ENCODE data around the gene GRM4. TPM values are rescaled to one million over a fixed set of nuclear protein-coding genes. Genes with fewer than 3 reads are reported as not detected.

The GRM4 gene
- total RNA-seq, 2 experiments from 2014 or later = 0.27 TPM; not detected in 1

GRCh38 chr6:34098045-34098936 is 47.6 kb downstream of the GRM4 start:
- Mint-ChIP-seq H3K36me3 (ENCODE audit: low read depth) (no peaks in the 10 kb centered on the region), H3K27ac (no peak overlapping the region), H3K27me3 (ENCODE audit: low read depth) (peaks cover 14% of the 10 kb centered on the region), H3K4me1 (ENCODE audit: low read depth) (no peaks in the 10 kb centered on the region), H3K9me3 (no peaks in the 10 kb centered on the region), H3K4me3 (no peak overlapping the region)
- intact Hi-C loops (cut with micrococcal nuclease) = no loop called here
- no peak for DNase-seq
- CTCF ChIA-PET = interaction anchor here (0.6 to 0.7 kb wide), 2 partner anchors 323 to 328 kb away, joined by 3 read pairs; no protein-coding TSS in a partner anchor

GRCh38 chr6:34096814-34097213 is 49.1 kb downstream of the GRM4 start:
- Mint-ChIP-seq H3K36me3 (ENCODE audit: low read depth) (no peaks in the 10 kb centered on the region), H3K27me3 (ENCODE audit: low read depth) (peaks cover 16% of the 10 kb centered on the region), H3K4me1 (ENCODE audit: low read depth) (no peaks in the 10 kb centered on the region), H3K4me3 (no peak overlapping the region), H3K9me3 (no peaks in the 10 kb centered on the region), H3K27ac (no peak overlapping the region)
- DNase-seq = no peak
- intact Hi-C loops (cut with micrococcal nuclease) = no loop called here
- CTCF ChIA-PET = no interaction called here

- Mint-ChIP-seq H3K36me3 (ENCODE audit: low read depth) (no peaks in the 10 kb centered on the region), H3K27me3 (ENCODE audit: low read depth) (peaks cover 16% of the 10 kb centered on the region), H3K4me1 (ENCODE audit: low read depth) (no peaks in the 10 kb centered on the region), H3K4me3 (no peak overlapping the region), H3K27ac (no peak overlapping the region), H3K9me3 (no peaks in the 10 kb centered on the region)
- DNase-seq = no peak
- intact Hi-C loops (cut with micrococcal nuclease) = no loop called here
- CTCF ChIA-PET = no interaction called here
Observed at GRCh38 chr6:34096193-34096592, 49.7 kb downstream of the GRM4 start.

GRCh38 chr6:34095741-34096140 is 50.1 kb downstream of the GRM4 start:
- CTCF ChIA-PET = interaction anchor here (0.5 kb wide), 1 partner anchor 188 kb away, joined by 3 read pairs; no protein-coding TSS in a partner anchor
- DNase-seq = no peak
- Mint-ChIP-seq H3K36me3 (ENCODE audit: low read depth) (no peaks in the 10 kb centered on the region), H3K4me1 (ENCODE audit: low read depth) (no peaks in the 10 kb centered on the region), H3K27ac (no peak overlapping the region), H3K9me3 (no peaks in the 10 kb centered on the region), H3K27me3 (ENCODE audit: low read depth) (peaks cover 16% of the 10 kb centered on the region), H3K4me3 (no peak overlapping the region)
- intact Hi-C loops (cut with micrococcal nuclease) = no loop called here

- CTCF ChIA-PET = interaction anchor here (0.5 kb wide), 1 partner anchor 189 kb away, joined by 3 read pairs; no protein-coding TSS in a partner anchor
- no peak for DNase-seq
- Mint-ChIP-seq H3K27ac (no peak overlapping the region), H3K9me3 (no peaks in the 10 kb centered on the region), H3K36me3 (ENCODE audit: low read depth) (no peaks in the 10 kb centered on the region), H3K4me1 (ENCODE audit: low read depth) (no peaks in the 10 kb centered on the region), H3K27me3 (ENCODE audit: low read depth) (peaks cover 16% of the 10 kb centered on the region), H3K4me3 (no peak overlapping the region)
- intact Hi-C loops (cut with micrococcal nuclease) = no loop called here
Observed at GRCh38 chr6:34095136-34095505, 50.8 kb downstream of the GRM4 start.

- DNase-seq = no peak
- Mint-ChIP-seq H3K36me3 (ENCODE audit: low read depth) (no peaks in the 10 kb centered on the region), H3K4me3 (no peak overlapping the region), H3K4me1 (ENCODE audit: low read depth) (no peaks in the 10 kb centered on the region), H3K9me3 (no peaks in the 10 kb centered on the region), H3K27ac (no peak overlapping the region), H3K27me3 (ENCODE audit: low read depth) (peaks cover 16% of the 10 kb centered on the region)
- intact Hi-C loops (cut with micrococcal nuclease) = no loop called here
- CTCF ChIA-PET = no interaction called here
Observed at GRCh38 chr6:34094474-34095135, 51.3 kb downstream of the GRM4 start.

- no peak for DNase-seq
- CTCF ChIA-PET = no interaction called here
- no peaks in the 10 kb centered on the region for H3K9me3 Mint-ChIP-seq
- no peaks in the 10 kb centered on the region for H3K36me3 Mint-ChIP-seq (ENCODE audit: low read depth)
- intact Hi-C loops (cut with micrococcal nuclease) = no loop called here
- H3K4me3 Mint-ChIP-seq = no peak overlapping the region
- H3K27ac Mint-ChIP-seq = no peak overlapping the region
- H3K4me1 Mint-ChIP-seq (ENCODE audit: low read depth) = no peaks in the 10 kb centered on the region
- peaks cover 16% of the 10 kb centered on the region for H3K27me3 Mint-ChIP-seq (ENCODE audit: low read depth)
Observed at GRCh38 chr6:34093854-34094430, 51.9 kb downstream of the GRM4 start.

- Mint-ChIP-seq H3K4me1 (ENCODE audit: low read depth) (no peaks in the 10 kb centered on the region), H3K4me3 (no peak overlapping the region), H3K27me3 (ENCODE audit: low read depth) (peaks cover 16% of the 10 kb centered on the region), H3K36me3 (ENCODE audit: low read depth) (no peaks in the 10 kb centered on the region), H3K9me3 (no peaks in the 10 kb centered on the region), H3K27ac (no peak overlapping the region)
- CTCF ChIA-PET = no interaction called here
- intact Hi-C loops (cut with micrococcal nuclease) = no loop called here
- no peak for DNase-seq
Observed at GRCh38 chr6:34093206-34093605, 52.7 kb downstream of the GRM4 start.

GRCh38 chr6:34092631-34093030 is 53.3 kb downstream of the GRM4 start:
- H3K27me3 Mint-ChIP-seq (ENCODE audit: low read depth) = peaks cover 16% of the 10 kb centered on the region
- intact Hi-C loops (cut with micrococcal nuclease) = no loop called here
- no peak overlapping the region for H3K4me3 Mint-ChIP-seq
- no peak for DNase-seq
- H3K9me3 Mint-ChIP-seq = no peaks in the 10 kb centered on the region
- no peak overlapping the region for H3K27ac Mint-ChIP-seq
- CTCF ChIA-PET = no interaction called here
- no peaks in the 10 kb centered on the region for H3K36me3 Mint-ChIP-seq (ENCODE audit: low read depth)
- H3K4me1 Mint-ChIP-seq (ENCODE audit: low read depth) = no peaks in the 10 kb centered on the region

GRCh38 chr6:34090935-34091334 is 55.0 kb downstream of the GRM4 start:
- DNase-seq = no peak
- Mint-ChIP-seq H3K4me3 (no peak overlapping the region), H3K27ac (no peak overlapping the region), H3K27me3 (ENCODE audit: low read depth) (peaks cover 8% of the 10 kb centered on the region), H3K9me3 (no peaks in the 10 kb centered on the region), H3K36me3 (ENCODE audit: low read depth) (no peaks in the 10 kb centered on the region), H3K4me1 (ENCODE audit: low read depth) (no peaks in the 10 kb centered on the region)
- intact Hi-C loops (cut with micrococcal nuclease) = no loop called here
- CTCF ChIA-PET = no interaction called here

GRCh38 chr6:34090529-34090928 is 55.4 kb downstream of the GRM4 start:
- intact Hi-C loops (cut with micrococcal nuclease) = no loop called here
- no peaks in the 10 kb centered on the region for H3K9me3 Mint-ChIP-seq
- DNase-seq = no peak
- CTCF ChIA-PET = no interaction called here
- no peaks in the 10 kb centered on the region for H3K4me1 Mint-ChIP-seq (ENCODE audit: low read depth)
- H3K27ac Mint-ChIP-seq = no peak overlapping the region
- H3K36me3 Mint-ChIP-seq (ENCODE audit: low read depth) = no peaks in the 10 kb centered on the region
- no peak overlapping the region for H3K4me3 Mint-ChIP-seq
- H3K27me3 Mint-ChIP-seq (ENCODE audit: low read depth) = peaks cover 7% of the 10 kb centered on the region

- no peaks in the 10 kb centered on the region for H3K36me3 Mint-ChIP-seq (ENCODE audit: low read depth)
- CTCF ChIA-PET = interaction anchor here (1.0 kb wide), 1 partner anchor 57 kb away, joined by 4 read pairs; no protein-coding TSS in a partner anchor
- H3K4me1 Mint-ChIP-seq (ENCODE audit: low read depth) = no peaks in the 10 kb centered on the region
- H3K27ac Mint-ChIP-seq = no peak overlapping the region
- H3K9me3 Mint-ChIP-seq = no peaks in the 10 kb centered on the region
- no peak overlapping the region for H3K4me3 Mint-ChIP-seq
- no peaks in the 10 kb centered on the region for H3K27me3 Mint-ChIP-seq (ENCODE audit: low read depth)
- DNase-seq = no peak
- intact Hi-C loops (cut with micrococcal nuclease) = no loop called here
Observed at GRCh38 chr6:34086558-34086957, 59.3 kb downstream of the GRM4 start.
